IMR-90 (cell line): ENCODE data around the gene ANKRD44. TPM values are rescaled to one million over a fixed set of nuclear protein-coding genes. Genes with fewer than 3 reads are reported as not detected.

Source experiments
- ATAC-seq: fragments of 200-7000 bp; cut with Tn5 transposase; 2 replicates; pipeline ENCODE4 v1.9.1; 2020; ENCODE audit warnings: low read depth, mild to moderate bottlenecking, moderate library complexity
- BruUV-seq: library from RNA; stranded (reverse); fragments of 400-500 nt; replicated peaks from 2 replicates; lab custom pipeline; 2021; lab: Mats Ljungman, UMichigan
- CTCF ChIA-PET: fragments of 300-600 bp; formaldehyde crosslinking; extraction: SDS; loops from one replicate; lab custom pipeline; 2021; ENCODE audit warnings: antibody characterized with exemption; lab: Yijun Ruan, JAX
- POLR2A ChIA-PET: fragments of 300-600 bp; sonication (Branson Sonifier 250); formaldehyde crosslinking; loops from one replicate; lab custom pipeline; 2022; ENCODE audit warnings: antibody characterized with exemption; ENCODE audit not compliant: unreplicated experiment; lab: Charles Lee
- DNase-seq: peaks from one replicate; pipeline ENCODE4 v3.0.0; 2013
- H2AFZ ChIP-seq: replicated peaks from 2 replicates; pipeline ENCODE3; 2013; ENCODE audit warnings: low read length, mild to moderate bottlenecking; ENCODE audit not compliant: poor library complexity
- H2AK5ac ChIP-seq: 2 replicates; pipeline ENCODE4 v1.6.1; 2013; ENCODE audit warnings: low read depth, low read length, inconsistent platforms
- H2AK9ac ChIP-seq: replicated peaks from 2 replicates; pipeline ENCODE3; 2013; ENCODE audit warnings: mild to moderate bottlenecking, low read depth, low read length, moderate library complexity; ENCODE audit not compliant: poor library complexity
- H2BK120ac ChIP-seq: 2 replicates; pipeline ENCODE4 v1.6.1; 2013; ENCODE audit warnings: low read depth, low read length, inconsistent platforms
- H2BK15ac ChIP-seq: 3 replicates; pipeline ENCODE4 v1.6.1; 2013; ENCODE audit warnings: low read depth, low read length, inconsistent platforms
- H2BK20ac ChIP-seq: 2 replicates; pipeline ENCODE4 v1.6.1; 2013; ENCODE audit warnings: low read depth, mild to moderate bottlenecking, inconsistent platforms, low read length, moderate library complexity
- H2BK5ac ChIP-seq: 2 replicates; pipeline ENCODE4 v1.6.1; 2013; ENCODE audit warnings: mild to moderate bottlenecking, low read depth, low read length, inconsistent platforms; ENCODE audit not compliant: poor library complexity, severe bottlenecking
- H3K14ac ChIP-seq: replicated peaks from 2 replicates; pipeline ENCODE4 v1.6.1; 2013; ENCODE audit warnings: low read depth, low read length, inconsistent platforms
- H3K18ac ChIP-seq: 2 replicates; pipeline ENCODE4 v1.6.1; 2013; ENCODE audit warnings: low read depth, low read length, control low read depth
- H3K23ac ChIP-seq: 2 replicates; pipeline ENCODE4 v1.6.1; 2013; ENCODE audit warnings: low read depth, low read length, inconsistent platforms
- H3K27ac ChIP-seq: 2 replicates; pipeline ENCODE4 v1.5.1; 2013; ENCODE audit warnings: mild to moderate bottlenecking, control low read depth, low read length; ENCODE audit not compliant: insufficient read depth
- H3K27me3 ChIP-seq: 2 replicates; pipeline ENCODE4 v1.6.1; 2013; ENCODE audit warnings: low read length; ENCODE audit not compliant: control insufficient read depth, insufficient read depth
- H3K36me3 ChIP-seq: 2 replicates; pipeline ENCODE4 v1.6.1; 2013; ENCODE audit warnings: low read length, mixed read lengths; ENCODE audit not compliant: control insufficient read depth, insufficient read depth
- H3K4ac ChIP-seq: 2 replicates; pipeline ENCODE4 v1.6.1; 2013; ENCODE audit warnings: low read depth, low read length, inconsistent platforms
- H3K4me1 ChIP-seq: 2 replicates; pipeline ENCODE4 v1.6.1; 2013; ENCODE audit warnings: low read length, mixed read lengths; ENCODE audit not compliant: control insufficient read depth, insufficient read depth
- H3K4me2 ChIP-seq: 2 replicates; pipeline ENCODE4 v1.6.1; 2013; ENCODE audit warnings: low read depth, mild to moderate bottlenecking, control low read depth, low read length, moderate library complexity
- H3K4me3 ChIP-seq: 2 replicates; pipeline ENCODE4 v1.5.1; 2013; ENCODE audit warnings: low read depth, mild to moderate bottlenecking, control low read depth, low read length, moderate library complexity; ENCODE audit not compliant: insufficient read depth
- H3K56ac ChIP-seq: 2 replicates; pipeline ENCODE4 v1.6.1; 2013; ENCODE audit warnings: low read length, inconsistent platforms; ENCODE audit not compliant: insufficient read depth; ENCODE audit errors: extremely low read depth
- H3K79me1 ChIP-seq, 2 experiments: 2 replicates each; pipeline ENCODE4 v1.6.1; 2013; ENCODE audit warnings: low read length in 2 of 2, inconsistent platforms in 1 of 2, low read depth in 1 of 2
- H3K9ac ChIP-seq: 2 replicates; pipeline ENCODE4 v1.6.1; 2013; ENCODE audit warnings: low read depth, low read length, control low read depth
- H3K9me1 ChIP-seq: 2 replicates; pipeline ENCODE4 v1.6.1; 2013; ENCODE audit warnings: low read length, inconsistent platforms; ENCODE audit not compliant: insufficient read depth
- H3K9me3 ChIP-seq: 2 replicates; pipeline ENCODE4 v1.6.1; 2013; ENCODE audit warnings: low read length; ENCODE audit not compliant: control insufficient read depth, insufficient read depth
- H4K20me1 ChIP-seq: 2 replicates; pipeline ENCODE4 v1.6.1; 2013; ENCODE audit warnings: low read length, inconsistent platforms; ENCODE audit not compliant: insufficient read depth
- H4K5ac ChIP-seq: 2 replicates; pipeline ENCODE4 v1.6.1; 2013; ENCODE audit warnings: mild to moderate bottlenecking, low read depth, low read length, control low read depth
- H4K8ac ChIP-seq, 2 experiments: 2 replicates each; pipeline ENCODE4 v1.6.1; 2013; ENCODE audit warnings: low read depth in 2 of 2, low read length in 2 of 2, control low read depth in 1 of 2, inconsistent platforms in 1 of 2
- H4K91ac ChIP-seq: 2 replicates; pipeline ENCODE4 v1.6.1; 2013; ENCODE audit warnings: low read depth, low read length, inconsistent platforms; ENCODE audit not compliant: insufficient read depth
- CHD1 ChIP-seq: IDR thresholded peaks from 2 replicates; pipeline ENCODE4 v1.6.1; 2012; ENCODE audit warnings: low read depth, low read length, improper control_type of control experiment
- FOS ChIP-seq: fragments of 150-350 bp; IDR thresholded peaks from 2 replicates; pipeline ENCODE4 v1.6.1; 2016; ENCODE audit warnings: low read depth, low read length
- MAFK ChIP-seq: IDR thresholded peaks from 2 replicates; pipeline ENCODE4 v1.6.1; 2012; ENCODE audit warnings: low read depth, low read length, improper control_type of control experiment
- POLR2A ChIP-seq: IDR thresholded peaks from 2 replicates; pipeline ENCODE4 v1.6.1; 2012; ENCODE audit warnings: mild to moderate bottlenecking, low read depth, low read length
- RAD21 ChIP-seq: IDR thresholded peaks from 2 replicates; pipeline ENCODE4 v1.6.1; 2012; ENCODE audit warnings: low read length, improper control_type of control experiment
- WGBS, 2 experiments: methylation state at CpG; one replicate each; pipeline versions ENCODE4 v1.1.5 to v1.1.7; 2013; ENCODE audit warnings: missing lambda C conversion rate in 2 of 2; ENCODE audit not compliant: insufficient read length in 1 of 2; ENCODE audit errors: extremely low coverage in 2 of 2; 5-methylcytosine and 5-hydroxymethylcytosine counted together
- dilution Hi-C: fragments of 300-500 bp; cut with HindIII; formaldehyde crosslinking; loops from one replicate; pipeline ENCODE4 v1.14.3; 2018; ENCODE audit warnings: low sequenced_read_pairs; ENCODE audit not compliant: unreplicated experiment
- in situ Hi-C: fragments of 300-500 bp; cut with MboI; formaldehyde crosslinking; loops from 3 replicates; pipeline ENCODE4 v1.14.3; 2019; ENCODE audit warnings: low sequenced_read_pairs, inconsistent platforms, mixed read lengths
- intact Hi-C: fragments of 100-400 bp; cut with micrococcal nuclease; formaldehyde crosslinking; loops from 2 replicates; pipeline ENCODE4 v1.10.0; 2022
- polyA plus RNA-seq, 3 experiments: library from polyadenylated mRNA; depleted of rRNA; stranded (reverse); fragments of >200 nt; gene quantifications; 2 replicates each; pipeline ENCODE4 v1.2.3, GENCODE V29; 2012; ENCODE audit warnings: low replicate concordance in 1 of 3
- total RNA-seq: library from RNA; depleted of rRNA; stranded (reverse); fragments of >200 nt; gene quantifications from 2 replicates; pipeline ENCODE4 v1.2.3, GENCODE V29; 2012

Gene ANKRD44
- total and polyA plus RNA-seq, 2 of the 4 experiments (the other 2 are of a cell fraction) = 5.2 to 15.6 TPM

GRCh38 chr2:197081294-197081693 lies 229.3 kb downstream of the ANKRD44 start:
- Histone ChIP-seq H4K91ac (no peak overlapping the region), H3K4me2 (no peak overlapping the region), H3K9me1 (peaks cover 12% of the 10 kb centered on the region), H3K4ac (no peak overlapping the region), H4K8ac (no peak overlapping the region), H3K9ac (no peak overlapping the region), H2AK5ac (no peak overlapping the region), H3K27ac (no peak overlapping the region), H3K79me1 (no peaks in the 10 kb centered on the region), H2BK20ac (0 out of 2 replicates have a peak overlapping the region, but pooled peaks have one; percentile 18), H3K4me1 (peaks cover 7% of the 10 kb centered on the region), H3K14ac (no peak overlapping the region), H2BK15ac (no peak overlapping the region), H4K20me1 (no peaks in the 10 kb centered on the region), H2BK120ac (peak overlapping the region; percentile 84; the same call in 1 of the 2 replicates), H3K23ac (no peak overlapping the region), H3K18ac (no peak overlapping the region), H4K5ac (no peak overlapping the region), H2AFZ (no peak overlapping the region), H3K36me3 (no peaks in the 10 kb centered on the region), H2AK9ac (no peak overlapping the region), H3K4me3 (no peak overlapping the region), H2BK5ac (no peak overlapping the region), H3K27me3 (no peaks in the 10 kb centered on the region), H3K56ac (no peak overlapping the region), H3K9me3 (no peaks in the 10 kb centered on the region)
- CTCF ChIA-PET = no interaction called here
- DNase-seq = no peak
- no peak for TF ChIP-seq RAD21
- TF ChIP-seq CHD1 = no peak
- TF ChIP-seq POLR2A = no peak
- TF ChIP-seq FOS = no peak
- 0 out of 2 replicates have a peak, but pooled peaks have one; percentile 8 for TF ChIP-seq MAFK
- intact Hi-C loops (no loop called here), dilution Hi-C loops (no loop called here), in situ Hi-C loops (no loop called here)
- 90% methylated on average over 2 of the region's 4 CpGs; no CpG with 5 or more reads in 1 of the 2 experiments for WGBS, 2 experiments
- ATAC-seq = no peak
- POLR2A ChIA-PET = no interaction called here
- no TSS peak for BruUV-seq
